ENCODE results near the gene MUC5B. TPM values are rescaled to one million over a fixed set of nuclear protein-coding genes. Genes with fewer than 3 reads are reported as not detected.

Gene MUC5B
- total RNA-seq, 4 donors from 2014 or later = not detected

- H3K4me1 ChIP-seq = no peaks in the 10 kb centered on the region
- no peak overlapping the region for H3K4me3 ChIP-seq (replicated peaks in 1 of 3)
Observed at GRCh38 chr11:1230456-1231395, 7.9 kb downstream of the MUC5B start.

GRCh38 chr11:1231396-1232020 is 8.6 kb downstream of the MUC5B start:
- Histone ChIP-seq H3K9me3 (no peaks in the 10 kb centered on the region), H3K4me3 (replicated peaks in 1 of 3) (no peak overlapping the region), H3K27me3 (no peaks in the 10 kb centered on the region), H3K27ac (no peak overlapping the region), H3K36me3 (no peaks in the 10 kb centered on the region), H3K4me1 (no peaks in the 10 kb centered on the region)
- 78 to 100% methylated on average over 1 to 12 of the region's 22 CpGs for WGBS, 2 donors
- DNase-seq = no peak
- intact Hi-C loops (cut with DNase I) = no loop called here
- TF ChIP-seq CTCF (IDR thresholded peaks at IDR 0.05) = no peak
- TF ChIP-seq POLR2A (IDR thresholded peaks at IDR 0.05) = no peak

More at GRCh38 chr11:1230456-1231395, 7.9 kb downstream of the MUC5B start:
- TF ChIP-seq CTCF (IDR thresholded peaks at IDR 0.05) (no peak), POLR2A (IDR thresholded peaks at IDR 0.05) (no peak)
- no peak for DNase-seq
- intact Hi-C loops (cut with DNase I) = no loop called here
- H3K27me3 ChIP-seq = no peaks in the 10 kb centered on the region
- no peak overlapping the region for H3K27ac ChIP-seq
- no peaks in the 10 kb centered on the region for H3K9me3 ChIP-seq
- WGBS, 2 donors = 74 to 76% methylated on average over 15 to 37 of the region's 45 CpGs
- no peaks in the 10 kb centered on the region for H3K36me3 ChIP-seq

GRCh38 chr11:1232021-1232882 is 9.4 kb downstream of the MUC5B start:
- intact Hi-C loops (cut with DNase I) = no loop called here
- H3K9me3 ChIP-seq = no peaks in the 10 kb centered on the region
- no peak overlapping the region for H3K27ac ChIP-seq
- no peaks in the 10 kb centered on the region for H3K27me3 ChIP-seq
- TF ChIP-seq POLR2A (IDR thresholded peaks at IDR 0.05) (no peak), CTCF (IDR thresholded peaks at IDR 0.05) (no peak)
- no peak overlapping the region for H3K4me3 ChIP-seq (replicated peaks in 1 of 3)
- no peaks in the 10 kb centered on the region for H3K4me1 ChIP-seq
- DNase-seq = no peak
- H3K36me3 ChIP-seq = no peaks in the 10 kb centered on the region
- WGBS, 2 donors = 77 to 84% methylated on average over 5 to 32 of the region's 46 CpGs

GRCh38 chr11:1232883-1233321 is 10.0 kb downstream of the MUC5B start:
- Histone ChIP-seq H3K36me3 (no peaks in the 10 kb centered on the region), H3K27me3 (no peaks in the 10 kb centered on the region), H3K9me3 (no peaks in the 10 kb centered on the region), H3K4me3 (replicated peaks in 1 of 3) (no peak overlapping the region), H3K27ac (no peak overlapping the region), H3K4me1 (no peaks in the 10 kb centered on the region)
- intact Hi-C loops (cut with DNase I) = no loop called here
- DNase-seq = no peak
- 73 to 83% methylated on average over 25 to 30 of the region's 30 CpGs for WGBS, 2 donors
- TF ChIP-seq POLR2A (IDR thresholded peaks at IDR 0.05) (no peak), CTCF (IDR thresholded peaks at IDR 0.05) (no peak)
